GM12865 (cell line): ENCODE data around the gene RBBP9.
"Not testable (repeated sequence)": the region's sequence is repeated elsewhere in the genome, so short reads cannot be mapped to it uniquely, and the experiment has no call there.

ENCODE experiments used
- DNase-seq: peaks from one replicate; pipeline ENCODE4 v3.0.0; 2010; ENCODE audit warnings: low read depth
- H3K4me3 ChIP-seq: 2 replicates; pipeline ENCODE4 v1.5.1; 2011; ENCODE audit warnings: mild to moderate bottlenecking, low read depth, low read length, control low read depth
- CTCF ChIP-seq: IDR thresholded peaks from 2 replicates; pipeline ENCODE4 v1.5.1; 2011; ENCODE audit warnings: low read length, control low read depth, low read depth, inconsistent platforms; ENCODE audit not compliant: insufficient read depth; ENCODE audit errors: missing control alignments

Gene RBBP9

DNA sequence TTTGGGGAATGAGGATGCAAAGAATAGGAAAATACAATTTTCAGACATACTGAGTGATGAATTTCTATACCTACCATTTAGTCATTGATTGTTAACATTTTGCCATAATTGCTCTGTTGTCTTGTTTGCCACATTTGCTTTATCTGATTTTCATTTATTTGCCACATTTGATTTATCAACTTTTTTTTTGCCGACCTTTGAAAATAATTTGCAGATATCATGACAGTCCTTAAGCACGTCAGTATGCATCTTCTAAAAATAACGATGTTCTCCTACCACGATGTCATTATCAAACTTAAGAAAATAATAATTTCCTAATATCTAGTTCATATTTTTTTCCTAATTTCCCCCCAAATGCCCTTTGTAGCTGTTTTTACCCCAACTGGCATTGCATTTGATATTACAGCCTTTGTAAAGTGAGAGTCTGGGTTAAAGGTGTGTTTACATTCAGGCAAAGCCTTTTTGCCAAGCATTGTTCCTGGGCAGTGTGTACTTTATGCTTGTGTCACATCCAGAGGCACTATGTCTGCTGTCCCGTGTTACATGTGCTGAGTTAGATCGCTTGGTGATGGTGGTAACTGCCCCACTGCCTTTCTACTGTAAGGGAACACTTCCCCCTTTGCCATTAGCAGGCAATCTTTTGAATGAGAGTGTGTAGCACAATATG is 37.1 kb upstream of the RBBP9 start:
- no peak for TF ChIP-seq CTCF
- DNase-seq: no peak
- H3K4me3 ChIP-seq: no peak overlapping the region

DNA sequence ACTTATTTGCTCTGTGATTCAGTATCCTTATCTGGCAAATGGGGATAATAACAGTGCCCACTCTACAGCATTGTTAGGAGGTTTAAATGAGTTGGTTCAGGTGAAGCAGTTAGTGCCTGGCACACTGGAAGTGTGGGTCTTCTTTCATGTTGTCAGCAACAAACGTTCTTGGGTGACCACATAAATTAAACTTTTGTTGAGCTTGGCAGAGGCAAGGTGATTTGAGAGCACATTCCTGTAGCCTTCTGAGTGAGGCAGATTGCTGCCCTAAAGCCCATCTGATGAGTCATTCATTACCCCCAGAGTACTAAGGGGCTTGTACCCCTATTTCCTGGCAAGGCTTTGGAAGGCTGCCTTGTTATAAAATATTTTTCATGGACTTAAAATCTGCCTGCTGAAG is 36.5 kb upstream of the RBBP9 start:
- no peak for TF ChIP-seq CTCF
- H3K4me3 ChIP-seq: no peak overlapping the region
- no peak for DNase-seq

- TF ChIP-seq CTCF: no peak
- no peak for DNase-seq
- no peak overlapping the region for H3K4me3 ChIP-seq
Measured at GRCh38 chr20:18532626-18533025, 35.6 kb upstream of the RBBP9 start.

GRCh38 chr20:18529041-18529440 is 32.0 kb upstream of the RBBP9 start:
- TF ChIP-seq CTCF: no peak
- H3K4me3 ChIP-seq: no peak overlapping the region
- no peak for DNase-seq

DNA sequence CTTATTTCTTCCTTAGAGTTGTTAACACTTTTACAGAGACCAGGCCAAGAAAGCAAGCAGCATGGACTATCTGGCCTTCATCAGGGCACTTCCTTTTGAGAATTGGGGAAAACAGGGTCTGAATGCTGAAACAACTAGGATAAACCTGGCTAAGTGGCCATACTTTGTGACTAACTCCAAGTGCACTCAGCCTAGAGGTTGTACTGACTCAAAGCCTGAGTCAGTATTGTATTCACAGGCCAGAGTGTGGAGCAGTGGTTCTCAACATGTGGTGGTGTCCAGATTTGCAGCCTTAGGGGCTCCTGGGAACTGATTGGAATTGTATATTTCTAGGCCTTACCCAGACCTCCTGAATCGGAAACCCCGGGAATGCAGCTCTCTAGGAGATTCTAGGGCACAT is 30.8 kb upstream of the RBBP9 start:
- no peak overlapping the region for H3K4me3 ChIP-seq
- no peak for TF ChIP-seq CTCF
- no peak for DNase-seq

GRCh38 chr20:18527339-18527738 is 30.3 kb upstream of the RBBP9 start:
- no peak overlapping the region for H3K4me3 ChIP-seq
- DNase-seq: no peak
- TF ChIP-seq CTCF: no peak

DNA sequence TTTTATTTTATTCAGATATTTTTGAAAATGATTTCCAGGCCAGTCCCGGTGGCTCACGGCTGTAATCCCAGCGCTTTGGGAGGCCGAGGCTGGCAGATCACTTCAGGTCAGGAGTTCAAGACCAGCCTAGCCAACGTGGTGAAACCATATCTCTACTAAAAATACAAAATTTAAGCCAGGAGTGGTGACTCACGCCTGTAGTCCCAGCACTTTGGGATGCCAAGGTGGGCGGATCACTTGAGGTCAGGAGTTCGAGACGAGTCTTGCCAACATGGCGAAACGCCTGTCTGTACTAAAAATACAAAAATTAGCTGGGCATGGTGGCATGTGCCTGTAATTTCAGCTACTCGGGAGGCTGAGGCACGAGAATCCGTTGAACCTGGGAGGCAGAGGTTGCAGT is 29.7 kb upstream of the RBBP9 start:
- DNase-seq, H3K4me3 ChIP-seq: not testable (repeated sequence)
